HUDEP-2 (cell line): ENCODE measurements around the gene UXS1.

ENCODE experiments used
- DNase-seq, 76 experiments: peaks; one replicate each; lab custom pipeline; 2025; ENCODE audit not compliant: unreplicated experiment in 76 of 76; lab: John Stamatoyannopoulos, UW

Gene UXS1

GRCh38 chr2:106090916-106091618 lies 103.0 kb downstream of the UXS1 start:
- no peak for DNase-seq

- no peak for DNase-seq
Measured at GRCh38 chr2:106089611-106090010, 104.5 kb downstream of the UXS1 start.

DNA sequence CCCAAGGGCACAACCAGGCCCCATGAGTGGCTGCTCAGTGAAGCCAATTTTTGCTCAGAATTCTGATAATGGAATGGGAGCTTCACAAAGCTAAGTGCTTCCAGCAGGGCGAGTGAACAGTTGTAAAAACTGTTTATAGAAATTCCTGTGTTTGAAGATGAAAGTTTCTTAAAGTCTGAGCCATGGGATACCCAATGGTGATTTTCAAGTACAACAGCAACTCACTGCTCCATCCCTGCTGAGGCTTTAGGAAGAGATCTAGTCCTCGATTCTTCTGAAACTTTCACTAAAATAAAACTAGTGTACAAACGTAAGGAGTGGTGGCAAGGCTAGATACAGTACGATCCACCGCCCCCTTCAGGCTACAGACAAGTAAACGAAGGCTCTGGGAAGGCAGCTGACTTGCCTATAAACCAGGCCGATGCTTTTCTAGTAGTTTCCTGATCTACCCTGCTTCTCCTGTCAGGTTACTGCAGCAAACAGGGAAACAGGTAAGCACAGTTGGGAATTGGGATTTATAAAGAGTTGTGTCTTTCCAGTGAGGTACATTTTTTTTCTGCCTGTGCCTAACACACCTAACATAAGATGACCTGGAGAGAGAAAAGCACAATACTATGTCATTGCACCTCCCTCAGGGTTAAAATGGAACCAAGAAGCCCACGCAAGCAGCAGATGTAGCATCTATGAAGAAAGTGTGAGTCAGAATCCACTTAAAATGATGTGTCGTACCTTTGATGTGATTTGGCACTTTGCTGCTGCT lies 108.7 kb downstream of the UXS1 start:
- DNase-seq, result no peak

- DNase-seq, result no peak
Measured at GRCh38 chr2:106080959-106081358, 113.1 kb downstream of the UXS1 start.

- DNase-seq, result no peak
Measured at GRCh38 chr2:106078096-106078495, 116.0 kb downstream of the UXS1 start.

- no peak for DNase-seq
Measured at GRCh38 chr2:106076941-106077340, 117.2 kb downstream of the UXS1 start.

- no peak for DNase-seq
Measured at GRCh38 chr2:106075048-106075447, 119.1 kb downstream of the UXS1 start.

DNA sequence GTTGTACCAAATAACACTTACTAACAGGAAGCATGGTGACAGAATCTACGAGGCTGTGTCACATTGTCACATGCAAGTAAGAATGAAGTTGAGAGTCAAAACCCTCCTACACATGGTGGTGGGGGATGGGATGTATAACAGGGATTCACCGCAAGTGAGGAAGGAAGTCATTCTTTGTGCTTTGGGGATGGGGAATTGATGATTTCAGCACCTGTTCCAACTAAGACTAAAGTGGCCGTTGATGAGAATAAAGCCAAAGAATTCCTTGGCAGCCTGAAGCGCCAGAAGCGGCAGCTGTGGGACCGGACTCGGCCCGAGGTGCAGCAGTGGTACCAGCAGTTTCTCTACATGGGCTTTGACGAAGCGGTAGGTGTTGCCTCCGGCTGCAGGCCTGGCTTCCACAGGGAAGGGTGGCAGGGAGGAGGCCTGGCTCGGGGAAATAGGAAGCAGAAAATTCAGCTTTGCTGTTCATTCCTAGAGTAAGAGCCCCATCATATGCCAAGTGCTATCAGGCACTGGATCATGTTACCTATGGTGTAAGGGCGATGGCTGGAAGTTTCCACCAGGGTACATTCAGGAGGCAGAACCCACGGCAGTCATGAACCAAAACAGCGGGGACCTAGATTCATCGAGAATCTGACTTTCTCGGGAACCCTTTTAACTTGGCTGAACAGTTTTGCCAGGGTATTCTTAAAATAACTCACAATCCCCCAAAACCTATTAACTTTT lies 120.3 kb downstream of the UXS1 start:
- no peak for DNase-seq

DNA sequence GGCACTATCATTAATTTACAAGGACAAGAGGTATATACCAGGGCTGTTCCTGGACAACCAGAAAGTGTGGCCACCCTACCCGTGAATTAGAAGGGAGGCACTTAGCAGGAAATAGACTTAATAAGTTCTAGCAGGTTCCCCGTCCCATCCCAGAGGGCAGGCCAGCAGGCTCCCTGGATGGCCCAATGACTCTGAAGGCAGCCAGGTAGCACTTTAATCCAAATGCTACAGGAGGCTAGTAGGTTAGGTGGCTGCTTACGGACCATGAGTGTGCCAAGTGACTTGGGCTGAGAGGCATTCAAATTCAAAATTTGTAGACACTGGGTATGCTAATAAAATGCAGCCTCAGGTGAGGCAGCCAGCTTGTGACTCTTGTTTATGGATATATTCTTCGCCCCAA lies 123.9 kb downstream of the UXS1 start:
- no peak for DNase-seq

DNA sequence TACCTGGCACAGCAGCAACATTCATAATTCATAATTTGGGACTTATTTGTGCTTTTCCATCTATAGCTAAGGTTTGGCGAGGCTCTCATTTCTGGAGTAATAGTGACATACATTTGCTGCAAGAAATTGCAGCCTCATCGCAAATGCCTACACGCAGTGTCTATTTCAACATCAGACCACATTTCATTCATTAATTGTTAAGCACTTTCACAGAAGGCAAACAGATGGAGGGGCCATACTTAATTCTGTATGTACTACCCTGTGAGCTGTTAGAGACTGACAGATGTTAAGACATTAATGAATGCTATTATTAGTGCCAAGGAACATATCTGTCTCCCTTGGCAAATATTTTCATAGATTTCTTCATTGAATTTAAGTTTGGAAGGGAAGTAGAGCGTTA lies 125.7 kb downstream of the UXS1 start:
- no peak for DNase-seq

GRCh38 chr2:106065983-106066820 lies 127.9 kb downstream of the UXS1 start:
- DNase-seq, result no peak

- DNase-seq, result no peak
Measured at GRCh38 chr2:106065268-106065982, 128.7 kb downstream of the UXS1 start.

DNA sequence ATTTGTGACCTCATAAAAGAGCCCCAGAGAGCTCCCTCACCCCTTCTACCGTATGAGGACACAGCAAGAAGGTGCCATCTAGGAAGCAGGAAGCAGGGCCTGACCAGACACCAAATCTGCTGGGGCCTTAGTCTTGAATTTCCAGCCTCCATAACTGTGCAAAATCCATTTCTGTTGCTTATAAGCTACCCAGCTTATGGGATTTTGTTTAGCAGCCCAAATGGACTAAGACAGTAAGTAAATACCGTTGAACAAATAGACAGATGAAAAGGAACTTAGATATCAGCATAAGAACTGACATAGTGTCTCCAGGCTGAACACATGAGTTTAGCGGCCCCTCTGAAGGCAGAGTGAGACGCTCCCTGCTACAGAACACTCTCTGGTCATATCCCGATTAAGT lies 130.9 kb downstream of the UXS1 start:
- DNase-seq, result no peak

DNA sequence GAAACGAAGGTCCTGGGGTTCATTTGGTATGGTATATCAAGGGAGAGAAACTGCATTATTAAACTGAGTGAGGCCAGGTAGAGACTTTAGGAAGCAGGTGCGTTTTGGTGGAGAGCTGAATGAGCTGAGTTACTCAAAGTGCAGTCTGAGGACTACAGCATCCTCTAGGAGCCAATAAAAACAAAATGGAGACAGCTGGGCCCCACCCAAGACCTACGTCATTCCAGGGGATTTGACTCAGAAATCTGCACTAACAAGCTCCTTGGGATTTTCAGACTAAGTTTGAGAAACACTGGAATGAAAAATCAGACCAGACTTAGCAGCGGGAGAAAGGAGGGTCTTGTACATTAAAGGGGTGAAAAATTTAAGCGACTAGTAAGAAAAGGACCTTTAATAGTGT lies 131.5 kb downstream of the UXS1 start:
- DNase-seq, result no peak

GRCh38 chr2:106061611-106062349 lies 132.3 kb downstream of the UXS1 start:
- DNase-seq, result no peak

DNA sequence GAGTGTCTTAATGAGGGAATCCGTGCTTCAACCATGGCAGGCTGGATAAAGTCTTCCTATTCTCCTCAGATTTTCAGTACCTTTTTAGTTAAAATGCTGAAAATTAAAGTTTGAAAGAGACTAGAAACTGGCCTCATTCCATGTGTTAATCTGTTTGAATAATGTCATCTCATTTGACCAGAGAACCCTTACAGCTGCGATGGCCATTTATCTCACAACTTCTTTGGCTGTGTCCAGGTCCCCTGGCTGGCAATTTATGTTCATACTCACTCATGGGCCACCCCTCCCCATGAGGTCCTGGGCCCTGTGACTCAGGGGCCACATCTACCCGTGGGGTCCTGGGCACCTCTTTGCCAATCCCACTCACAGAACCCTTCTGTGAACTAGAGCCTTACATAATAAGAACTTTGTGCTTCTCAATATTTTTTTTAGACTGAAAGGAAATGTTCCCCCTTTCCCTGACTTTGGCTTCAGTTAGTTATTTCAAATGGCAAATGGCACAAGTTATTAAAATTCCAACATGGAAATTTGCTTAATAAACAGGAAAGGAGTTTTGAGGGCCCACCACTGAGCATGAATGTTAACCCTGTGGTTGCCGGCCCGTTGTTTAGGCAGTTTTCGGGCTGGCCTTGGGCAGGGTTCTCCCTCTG lies 134.6 kb downstream of the UXS1 start:
- no peak for DNase-seq

- no peak for DNase-seq
Measured at GRCh38 chr2:106058469-106059137, 135.5 kb downstream of the UXS1 start.

DNA sequence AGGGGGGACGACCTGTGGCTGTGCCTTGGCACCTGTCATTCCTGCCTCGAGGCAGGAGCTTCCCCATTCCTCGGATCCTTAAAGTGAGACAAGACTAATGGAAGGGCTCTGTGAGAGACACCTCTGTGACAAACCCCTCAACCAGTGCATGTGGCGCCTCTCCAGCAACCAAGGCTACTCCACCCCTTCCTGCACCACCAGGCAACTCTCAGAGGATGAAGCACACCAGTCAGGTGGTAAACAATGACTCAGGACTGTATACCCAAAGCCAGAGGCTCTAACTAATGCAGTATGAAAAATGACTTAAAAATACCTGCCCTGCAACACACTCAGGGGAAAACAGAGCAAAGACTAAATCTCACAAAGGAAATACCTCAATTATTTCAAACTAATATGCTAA lies 136.9 kb downstream of the UXS1 start:
- no peak for DNase-seq
